ENCODE data around the gene VEGFA.

VEGFA gene

GRCh38 chr6:43788301-43788700, 18.3 kb downstream of the VEGFA start:
- Histone ChIP-seq H2AFZ (ENCODE audit: low read length) (no peak overlapping the region), H3K4me2 (ENCODE audit: low read depth, low read length, poor library complexity, severe bottlenecking) (no peak overlapping the region), H3K9ac (ENCODE audit: low read depth, low read length, poor library complexity, severe bottlenecking) (no peak overlapping the region), H3K9me2 (replicated peaks; ENCODE audit: low read depth, low read length) (no peaks in the 10 kb centered on the region), H3K4me3 (ENCODE audit: low read length, poor library complexity, severe bottlenecking) (no peak overlapping the region), H3K4me1 (ENCODE audit: insufficient read depth, low read length, poor library complexity, severe bottlenecking) (no peaks in the 10 kb centered on the region), H3F3A (ENCODE audit: low read depth) (no peaks in the 10 kb centered on the region), H3K79me2 (ENCODE audit: insufficient read depth, low read length) (no peaks in the 10 kb centered on the region), H3K27me3 (ENCODE audit: insufficient read depth, low read length, poor library complexity, severe bottlenecking) (no peaks in the 10 kb centered on the region), H3K9me3 (ENCODE audit: insufficient read depth, low read depth, low read length) (no peaks in the 10 kb centered on the region), H3K36me3 (ENCODE audit: insufficient read depth, low read length) (peaks cover 29% of the 10 kb centered on the region; the same call in 1 of the 2 replicates), H4K20me1 (ENCODE audit: insufficient read depth, low read length, poor library complexity, severe bottlenecking) (peaks cover 2% of the 10 kb centered on the region)
- TF ChIP-seq EZH2phosphoT487 (IDR thresholded peaks at IDR 0.05; ENCODE audit: borderline replicate concordance): no peak
- TF ChIP-seq, protein P1, sequence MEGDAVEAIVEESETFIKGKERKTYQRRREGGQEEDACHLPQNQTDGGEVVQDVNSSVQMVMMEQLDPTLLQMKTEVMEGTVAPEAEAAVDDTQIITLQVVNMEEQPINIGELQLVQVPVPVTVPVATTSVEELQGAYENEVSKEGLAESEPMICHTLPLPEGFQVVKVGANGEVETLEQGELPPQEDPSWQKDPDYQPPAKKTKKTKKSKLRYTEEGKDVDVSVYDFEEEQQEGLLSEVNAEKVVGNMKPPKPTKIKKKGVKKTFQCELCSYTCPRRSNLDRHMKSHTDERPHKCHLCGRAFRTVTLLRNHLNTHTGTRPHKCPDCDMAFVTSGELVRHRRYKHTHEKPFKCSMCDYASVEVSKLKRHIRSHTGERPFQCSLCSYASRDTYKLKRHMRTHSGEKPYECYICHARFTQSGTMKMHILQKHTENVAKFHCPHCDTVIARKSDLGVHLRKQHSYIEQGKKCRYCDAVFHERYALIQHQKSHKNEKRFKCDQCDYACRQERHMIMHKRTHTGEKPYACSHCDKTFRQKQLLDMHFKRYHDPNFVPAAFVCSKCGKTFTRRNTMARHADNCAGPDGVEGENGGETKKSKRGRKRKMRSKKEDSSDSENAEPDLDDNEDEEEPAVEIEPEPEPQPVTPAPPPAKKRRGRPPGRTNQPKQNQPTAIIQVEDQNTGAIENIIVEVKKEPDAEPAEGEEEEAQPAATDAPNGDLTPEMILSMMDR (conservative IDR thresholded peaks at IDR 0.05; ENCODE audit: low read length): no peak

GRCh38 chr6:43789447-43789846, 19.4 kb downstream of the VEGFA start:
- no peaks in the 10 kb centered on the region for H3K4me1 ChIP-seq (ENCODE audit: insufficient read depth, low read length, poor library complexity, severe bottlenecking)
- H3K4me3 ChIP-seq (ENCODE audit: low read length, poor library complexity, severe bottlenecking): no peak overlapping the region
- H3K9ac ChIP-seq (ENCODE audit: low read depth, low read length, poor library complexity, severe bottlenecking): no peak overlapping the region
- H3F3A ChIP-seq (ENCODE audit: low read depth): no peaks in the 10 kb centered on the region
- no peaks in the 10 kb centered on the region for H3K9me3 ChIP-seq (ENCODE audit: insufficient read depth, low read depth, low read length)
- no peaks in the 10 kb centered on the region for H3K79me2 ChIP-seq (ENCODE audit: insufficient read depth, low read length)
- no peaks in the 10 kb centered on the region for H4K20me1 ChIP-seq (ENCODE audit: insufficient read depth, low read length, poor library complexity, severe bottlenecking)
- TF ChIP-seq EZH2phosphoT487 (IDR thresholded peaks at IDR 0.05; ENCODE audit: borderline replicate concordance): no peak
- TF ChIP-seq, protein P1 (conservative IDR thresholded peaks at IDR 0.05; ENCODE audit: low read length): no peak
- H3K27me3 ChIP-seq (ENCODE audit: insufficient read depth, low read length, poor library complexity, severe bottlenecking): no peaks in the 10 kb centered on the region
- no peak overlapping the region for H3K4me2 ChIP-seq (ENCODE audit: low read depth, low read length, poor library complexity, severe bottlenecking)
- H2AFZ ChIP-seq (ENCODE audit: low read length): no peak overlapping the region
- H3K36me3 ChIP-seq (ENCODE audit: insufficient read depth, low read length): peaks cover 18% of the 10 kb centered on the region; the same call in 1 of the 2 replicates
- H3K9me2 ChIP-seq (replicated peaks; ENCODE audit: low read depth, low read length): no peaks in the 10 kb centered on the region

DNA sequence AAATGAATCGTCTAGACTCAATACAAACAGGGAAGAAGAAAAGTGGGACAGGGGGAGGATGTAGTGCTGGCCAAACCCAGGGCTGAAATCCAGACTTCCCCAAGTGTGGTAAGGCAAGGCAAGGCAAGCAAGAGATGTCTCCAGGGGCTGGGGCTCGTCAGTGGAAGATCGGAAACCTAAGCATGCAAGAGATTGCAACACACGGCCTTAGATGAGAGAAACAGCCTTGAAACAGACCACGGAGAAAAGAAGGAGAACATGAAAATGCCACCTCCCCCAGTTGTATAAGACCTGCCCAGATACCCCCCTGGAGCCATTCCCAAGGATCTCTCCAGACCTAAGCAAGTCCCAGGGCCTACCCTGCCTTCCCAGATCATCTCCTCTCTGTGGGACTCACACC, 20.0 kb downstream of the VEGFA start:
- Histone ChIP-seq H3K27me3 (ENCODE audit: insufficient read depth, low read length, poor library complexity, severe bottlenecking) (no peaks in the 10 kb centered on the region), H4K20me1 (ENCODE audit: insufficient read depth, low read length, poor library complexity, severe bottlenecking) (no peaks in the 10 kb centered on the region), H3K36me3 (ENCODE audit: insufficient read depth, low read length) (peaks cover 12% of the 10 kb centered on the region; the same call in 1 of the 2 replicates), H3K79me2 (ENCODE audit: insufficient read depth, low read length) (no peaks in the 10 kb centered on the region), H3K9me3 (ENCODE audit: insufficient read depth, low read depth, low read length) (no peaks in the 10 kb centered on the region), H3K9me2 (replicated peaks; ENCODE audit: low read depth, low read length) (no peaks in the 10 kb centered on the region), H2AFZ (ENCODE audit: low read length) (no peak overlapping the region), H3K4me2 (ENCODE audit: low read depth, low read length, poor library complexity, severe bottlenecking) (no peak overlapping the region), H3F3A (ENCODE audit: low read depth) (no peaks in the 10 kb centered on the region), H3K4me3 (ENCODE audit: low read length, poor library complexity, severe bottlenecking) (no peak overlapping the region), H3K9ac (ENCODE audit: low read depth, low read length, poor library complexity, severe bottlenecking) (no peak overlapping the region), H3K4me1 (ENCODE audit: insufficient read depth, low read length, poor library complexity, severe bottlenecking) (no peaks in the 10 kb centered on the region)
- TF ChIP-seq, protein P1 (conservative IDR thresholded peaks at IDR 0.05; ENCODE audit: low read length): no peak
- TF ChIP-seq EZH2phosphoT487 (IDR thresholded peaks at IDR 0.05; ENCODE audit: borderline replicate concordance): no peak

All from Loucy (cell line).